GM21447 (cell line): ENCODE results near the gene SH3BP1.

Experiments
- ATAC-seq: cut with Tn5 transposase; IDR thresholded peaks from one replicate; pipeline ENCODE4 v1.9.1; 2021; ENCODE audit not compliant: unreplicated experiment

The SH3BP1 gene

DNA sequence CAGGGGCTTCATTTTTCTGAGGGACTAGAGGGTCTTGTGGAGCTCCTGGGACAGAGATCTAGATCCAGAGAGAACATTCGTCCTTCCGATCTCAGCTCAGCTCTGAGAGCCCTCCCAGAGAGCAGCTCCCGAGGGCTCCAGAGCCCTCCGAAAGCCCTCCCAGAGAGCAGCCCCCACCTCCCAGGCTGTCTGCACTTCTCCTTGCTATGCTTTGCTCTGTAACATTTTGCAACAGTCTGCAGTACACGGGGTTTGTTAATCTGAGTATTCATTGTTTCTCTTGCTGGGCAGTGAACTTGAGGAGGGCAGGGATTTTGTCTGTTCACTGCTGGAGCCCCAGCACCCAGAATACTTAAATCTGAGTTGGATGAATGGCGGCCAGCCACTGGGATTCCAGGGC is 28.3 kb upstream of the SH3BP1 start:
- ATAC-seq: no peak

DNA sequence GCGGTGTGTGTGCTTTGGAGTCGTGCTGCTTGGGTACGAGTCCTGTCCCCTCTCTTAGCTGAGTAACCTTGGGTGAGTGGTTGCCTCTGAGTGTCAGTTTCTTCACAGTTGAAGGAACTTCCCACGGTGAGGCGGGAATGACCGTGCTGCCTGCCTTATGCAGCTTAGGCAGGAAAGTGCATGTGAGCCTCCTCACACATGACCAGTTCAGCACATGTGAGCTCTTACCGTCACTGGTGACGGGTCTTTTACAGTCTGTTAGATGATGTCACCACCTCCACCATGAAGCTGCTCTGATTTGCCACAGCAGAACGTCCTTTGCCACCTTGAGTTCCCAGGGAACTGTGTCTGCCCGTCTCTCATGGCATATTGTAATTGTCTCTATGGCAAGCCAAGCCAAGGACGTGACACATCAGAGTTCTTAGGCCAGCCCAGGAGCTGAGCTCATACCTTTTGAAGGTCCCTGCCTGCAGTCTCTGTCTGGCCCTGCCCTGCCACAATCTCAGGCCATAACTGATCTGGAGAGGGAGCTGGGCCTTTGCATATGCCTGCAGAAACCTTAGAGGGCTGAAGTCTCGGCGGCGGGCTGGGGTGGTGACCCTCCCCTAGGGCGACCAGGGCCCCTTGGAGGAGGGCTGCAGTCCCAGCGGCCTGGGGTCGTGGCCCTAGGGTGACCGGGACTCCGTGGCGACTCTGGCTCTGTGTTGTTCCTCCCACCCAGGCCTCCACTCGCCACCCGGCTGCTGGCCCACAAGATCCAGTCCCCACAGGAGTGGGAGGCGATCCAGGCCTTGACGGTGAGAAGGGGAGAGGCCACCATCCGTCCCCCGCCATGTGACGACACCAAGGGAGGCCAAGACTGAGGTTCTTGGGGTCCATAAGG is 23.0 kb upstream of the SH3BP1 start:
- ATAC-seq: no peak

DNA sequence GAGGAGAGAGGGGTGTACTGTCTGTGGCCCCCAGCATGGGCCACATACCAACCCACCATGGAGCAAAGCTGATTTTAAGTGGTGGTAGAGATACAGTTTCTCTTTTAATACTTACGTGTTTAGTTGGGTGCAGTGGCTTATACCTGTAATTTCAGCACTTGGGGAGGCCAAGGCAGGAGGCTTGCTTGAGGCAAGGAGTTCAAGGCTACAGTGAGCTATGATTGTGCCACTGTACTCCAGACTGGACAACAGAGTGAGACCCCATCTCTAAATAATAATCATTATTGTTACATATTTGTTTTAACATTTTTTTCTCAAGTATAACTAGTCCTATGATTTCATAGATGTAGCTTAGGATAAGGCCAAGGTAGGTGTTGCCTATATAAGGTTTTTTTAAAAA is 22.0 kb upstream of the SH3BP1 start:
- ATAC-seq: no peak

DNA sequence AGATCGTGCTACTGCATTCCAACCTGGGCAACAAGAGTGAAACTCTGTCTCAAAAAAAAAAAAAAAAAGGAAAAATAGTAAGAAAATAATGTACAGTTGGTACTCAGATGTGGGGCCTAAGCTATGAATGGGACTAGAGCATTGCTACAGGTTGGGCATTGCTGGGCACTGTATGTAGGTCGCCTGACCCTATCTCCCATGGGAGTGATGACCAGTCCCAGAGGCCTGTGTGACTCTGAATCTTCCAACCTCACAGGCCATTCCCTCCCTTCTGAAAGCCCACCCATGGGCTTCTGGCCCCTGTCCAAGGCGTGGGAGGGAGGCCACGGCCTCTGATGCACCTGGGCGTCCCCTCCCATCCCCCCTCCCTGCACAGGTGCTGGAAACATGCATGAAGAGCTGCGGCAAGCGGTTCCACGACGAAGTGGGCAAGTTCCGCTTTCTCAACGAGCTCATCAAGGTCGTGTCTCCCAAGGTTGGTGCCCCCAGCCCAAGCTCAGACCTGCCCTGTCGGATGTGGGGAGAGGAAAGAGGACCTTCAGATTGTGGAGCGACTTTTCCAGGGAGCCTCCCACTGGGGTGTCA is 21.3 kb upstream of the SH3BP1 start:
- ATAC-seq: no peak

DNA sequence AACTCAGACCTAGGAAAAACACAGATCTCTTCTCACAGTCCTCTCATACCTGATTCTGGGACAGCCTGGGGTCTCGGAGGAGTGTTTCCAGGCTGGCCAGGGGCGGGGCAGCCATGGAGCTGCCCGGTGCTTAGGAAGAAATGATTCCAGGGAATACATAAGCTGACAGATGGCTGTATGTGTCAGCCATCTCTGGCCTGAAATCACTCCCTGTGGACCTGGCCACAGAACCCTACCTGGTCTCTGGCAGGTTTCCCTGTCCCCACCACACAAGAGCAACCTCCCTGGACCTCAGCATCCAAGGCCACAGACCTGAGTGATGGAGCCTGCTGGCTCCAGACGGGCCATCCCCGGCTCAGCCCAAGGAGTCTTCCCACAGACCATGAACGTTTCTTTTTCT is 20.8 kb upstream of the SH3BP1 start:
- no peak for ATAC-seq

DNA sequence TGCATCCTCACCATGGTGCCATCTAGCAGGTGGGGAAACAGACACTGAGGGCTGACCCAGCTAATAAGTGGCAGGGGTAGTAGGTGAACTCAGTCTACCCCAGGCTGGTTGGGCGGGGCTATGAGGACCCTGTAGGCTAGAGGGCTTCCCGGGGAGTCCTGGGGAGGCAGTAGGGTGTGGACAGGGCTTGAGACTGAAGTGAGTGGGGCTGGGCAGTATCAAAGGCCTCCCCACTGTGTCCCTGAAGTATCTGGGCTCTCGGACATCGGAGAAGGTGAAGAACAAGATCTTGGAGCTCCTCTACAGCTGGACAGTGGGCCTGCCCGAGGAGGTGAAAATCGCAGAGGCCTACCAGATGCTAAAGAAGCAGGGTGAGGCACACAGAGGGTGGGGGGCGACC is 19.5 kb upstream of the SH3BP1 start:
- ATAC-seq: no peak

DNA sequence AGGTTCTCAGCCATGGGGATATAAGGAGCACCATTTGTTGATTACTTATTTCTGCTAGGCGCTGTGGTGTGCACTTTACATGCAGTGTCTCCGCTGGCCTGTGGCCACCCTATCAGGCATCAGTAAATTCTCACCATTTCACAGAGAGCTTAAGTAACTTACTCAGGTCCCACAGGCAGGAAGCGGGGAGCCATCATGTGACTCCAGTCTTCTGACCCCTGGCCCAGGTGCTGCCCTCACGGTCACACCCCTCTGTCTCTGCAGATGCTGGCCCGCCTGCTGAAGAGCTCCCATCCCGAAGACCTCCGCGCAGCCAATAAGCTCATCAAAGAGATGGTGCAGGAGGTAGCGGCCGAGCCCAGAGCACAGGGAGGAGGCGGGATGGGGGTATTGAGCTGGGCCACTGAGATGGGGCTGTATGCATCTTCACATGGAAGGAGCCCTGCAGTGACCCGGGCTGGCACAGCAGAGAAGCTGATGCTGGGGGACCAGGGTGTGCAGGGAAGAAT is 18.1 kb upstream of the SH3BP1 start:
- no peak for ATAC-seq

DNA sequence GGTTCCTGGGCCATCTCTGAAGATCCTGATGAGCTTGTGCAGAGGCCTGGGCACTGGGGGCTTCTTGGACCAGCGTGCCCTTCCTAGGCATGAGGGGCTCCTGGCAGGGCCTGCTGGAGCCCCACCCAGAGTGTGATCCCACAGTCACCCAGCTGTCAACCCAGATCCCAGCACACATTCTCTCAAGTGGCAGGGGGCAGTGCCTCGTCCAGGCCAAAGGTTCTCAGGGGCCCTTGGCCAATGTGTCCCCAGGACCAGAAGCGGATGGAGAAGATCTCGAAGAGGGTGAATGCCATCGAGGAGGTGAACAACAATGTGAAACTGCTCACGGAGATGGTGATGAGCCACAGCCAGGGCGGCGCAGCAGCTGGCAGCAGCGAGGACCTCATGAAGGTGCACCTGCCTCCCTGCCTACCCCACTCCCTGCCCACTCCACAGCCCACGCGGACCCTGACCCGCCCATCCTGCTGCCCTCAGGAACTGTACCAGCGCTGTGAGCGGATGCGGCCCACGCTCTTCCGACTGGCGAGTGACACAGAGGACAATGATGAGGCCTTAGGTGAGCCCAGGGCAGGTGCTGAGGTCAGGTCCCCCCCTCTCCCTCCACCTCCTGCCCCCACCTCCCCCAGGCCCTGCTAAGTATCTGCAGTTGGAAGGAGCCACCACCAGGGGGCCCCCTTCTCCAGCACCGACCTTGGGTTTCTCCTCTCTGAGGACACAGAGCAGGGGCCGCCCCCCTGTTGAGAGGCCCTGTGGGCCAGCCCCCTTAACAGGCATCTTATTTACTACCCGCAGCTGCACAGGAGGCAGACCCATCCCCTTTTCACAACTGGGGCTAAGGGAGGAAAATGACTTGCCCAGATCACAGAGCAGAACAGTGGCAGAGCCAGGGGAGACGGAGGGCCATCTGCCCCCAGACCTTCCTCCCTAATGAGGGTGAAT is 16.1 kb upstream of the SH3BP1 start:
- no peak for ATAC-seq

DNA sequence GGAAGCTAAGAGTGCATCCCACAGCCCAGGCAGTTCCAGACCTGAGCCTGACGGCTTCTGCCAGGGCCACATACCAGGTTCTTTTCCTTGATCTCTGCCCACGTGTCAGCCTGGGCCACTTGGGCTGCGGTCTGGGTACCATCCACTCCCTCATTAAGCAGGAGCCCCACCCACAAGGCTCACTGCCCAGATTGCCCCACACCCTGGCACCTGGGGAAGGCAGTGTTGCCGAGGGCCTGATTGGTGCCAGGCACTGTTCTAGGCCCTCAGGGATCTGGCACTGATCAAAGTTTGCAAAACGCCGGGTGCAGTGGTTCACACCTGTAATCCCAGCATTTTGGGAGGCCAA is 15.5 kb upstream of the SH3BP1 start:
- ATAC-seq: no peak

DNA sequence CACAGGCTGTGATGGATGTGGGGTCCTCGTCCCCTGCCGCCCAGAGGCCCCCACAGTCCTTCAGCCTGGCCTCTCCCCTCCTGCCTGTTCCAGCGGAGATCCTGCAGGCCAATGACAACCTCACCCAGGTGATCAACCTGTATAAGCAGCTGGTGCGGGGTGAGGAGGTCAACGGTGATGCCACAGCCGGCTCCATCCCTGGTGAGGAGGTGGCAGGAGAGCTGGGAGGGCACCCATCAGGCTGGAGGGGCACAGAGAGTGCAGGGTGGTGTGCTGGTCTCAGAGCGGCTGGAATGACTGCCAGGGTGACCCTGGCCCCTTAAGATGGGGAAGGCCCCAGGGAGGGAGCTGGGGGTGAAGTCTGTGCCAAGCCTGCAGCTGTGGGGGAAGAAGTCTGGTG is 14.6 kb upstream of the SH3BP1 start:
- no peak for ATAC-seq

DNA sequence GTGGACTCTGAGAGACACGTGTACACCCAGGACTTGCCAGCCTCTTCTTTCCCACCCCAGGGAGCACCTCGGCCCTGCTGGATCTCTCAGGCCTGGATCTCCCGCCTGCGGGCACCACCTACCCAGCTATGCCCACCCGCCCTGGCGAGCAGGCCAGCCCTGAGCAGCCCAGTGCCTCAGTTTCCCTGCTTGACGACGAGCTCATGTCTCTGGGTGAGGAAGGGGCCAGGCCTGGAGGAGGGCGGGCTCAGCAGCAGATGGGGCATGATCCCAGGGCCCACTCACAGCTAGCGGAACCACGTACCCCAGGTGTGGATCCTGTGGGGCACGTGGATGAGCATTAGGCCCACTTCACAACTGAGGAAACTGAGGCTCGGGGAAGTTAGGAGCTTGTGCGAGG is 13.7 kb upstream of the SH3BP1 start:
- ATAC-seq: no peak

DNA sequence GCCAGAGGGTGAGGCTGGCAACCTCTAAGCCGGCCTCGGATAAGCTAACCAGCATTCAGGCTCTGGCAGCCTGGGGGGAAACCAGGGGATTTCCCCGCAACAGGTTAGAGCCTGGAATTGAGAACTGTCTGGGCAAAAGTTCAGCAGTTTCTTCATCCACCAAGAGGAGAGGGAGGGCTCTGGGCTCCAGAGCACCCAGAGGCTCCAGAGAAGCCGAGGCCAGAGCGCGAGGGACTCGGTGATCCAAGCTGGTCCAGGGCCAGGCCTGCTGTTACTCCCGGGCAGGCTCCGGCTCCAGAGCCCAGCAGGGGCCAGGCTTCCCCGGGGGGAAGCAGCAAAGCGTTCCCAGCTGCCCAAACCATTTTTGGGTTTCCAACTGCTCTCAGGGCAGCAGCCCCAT is 13.3 kb upstream of the SH3BP1 start:
- ATAC-seq: no peak

DNA sequence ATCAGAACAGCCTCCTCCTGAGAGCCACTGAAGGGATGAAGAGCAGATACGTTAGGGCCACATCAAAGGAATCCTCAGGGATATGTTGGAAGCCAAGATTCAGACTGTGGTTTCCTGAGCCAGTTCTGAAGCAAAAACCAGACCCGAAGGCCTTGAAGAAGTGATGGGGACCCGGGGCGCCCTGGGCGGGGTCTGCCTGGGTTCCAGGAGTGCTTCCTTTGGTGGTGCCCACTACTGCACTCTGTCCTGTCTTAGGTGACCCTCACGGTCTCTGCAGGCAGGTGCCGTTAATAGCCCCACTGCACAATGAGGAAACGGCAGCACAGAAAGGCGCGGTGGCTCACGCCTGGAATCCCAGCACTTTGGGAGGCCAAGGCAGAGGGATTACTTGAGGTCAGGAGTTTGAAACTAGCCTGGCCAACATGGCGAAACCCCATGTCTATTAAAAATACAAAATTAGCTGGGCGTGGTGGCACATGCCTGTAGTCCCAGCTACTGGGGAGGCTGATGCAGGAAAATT is 12.9 kb upstream of the SH3BP1 start:
- ATAC-seq: no peak

DNA sequence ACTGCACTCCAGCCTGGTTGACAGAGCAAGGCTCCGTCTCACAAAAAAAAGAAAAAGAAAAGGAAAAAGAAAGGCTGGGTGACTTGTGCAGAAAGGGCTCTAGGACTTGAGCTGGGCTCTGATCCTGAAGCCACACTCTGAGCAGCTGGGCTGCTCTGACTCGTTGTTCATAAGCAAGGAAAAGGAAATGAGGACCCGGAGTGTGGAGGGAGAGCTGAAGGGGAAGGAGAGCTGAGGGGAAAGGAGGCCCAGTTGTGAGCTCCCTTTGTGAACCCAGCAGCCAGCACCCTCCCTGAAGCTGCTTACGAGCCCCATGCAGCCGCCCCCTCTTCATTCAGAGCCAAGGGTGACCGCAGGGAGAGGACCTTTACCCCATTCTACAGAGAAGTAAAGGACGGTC is 12.3 kb upstream of the SH3BP1 start:
- no peak for ATAC-seq

DNA sequence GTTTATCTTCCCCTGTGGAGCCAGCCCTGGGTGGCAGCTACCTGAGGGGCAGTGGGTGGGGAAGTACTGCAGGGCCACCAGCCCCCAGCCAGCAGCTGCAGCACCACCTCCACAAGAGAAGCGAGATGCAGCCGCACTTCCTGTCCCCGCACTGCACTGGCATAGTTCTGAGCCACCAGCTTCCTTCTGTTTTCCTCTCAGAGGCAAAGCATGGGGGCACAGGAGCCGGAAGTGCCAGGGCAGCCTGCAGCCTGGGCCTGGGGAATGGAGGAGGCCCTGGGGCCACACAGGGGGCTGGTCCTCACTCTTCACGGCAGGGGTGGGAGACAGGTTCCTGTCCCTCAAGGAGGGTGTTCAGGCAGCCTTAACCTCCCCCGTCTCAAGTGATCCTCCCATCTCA is 11.9 kb upstream of the SH3BP1 start:
- no peak for ATAC-seq

DNA sequence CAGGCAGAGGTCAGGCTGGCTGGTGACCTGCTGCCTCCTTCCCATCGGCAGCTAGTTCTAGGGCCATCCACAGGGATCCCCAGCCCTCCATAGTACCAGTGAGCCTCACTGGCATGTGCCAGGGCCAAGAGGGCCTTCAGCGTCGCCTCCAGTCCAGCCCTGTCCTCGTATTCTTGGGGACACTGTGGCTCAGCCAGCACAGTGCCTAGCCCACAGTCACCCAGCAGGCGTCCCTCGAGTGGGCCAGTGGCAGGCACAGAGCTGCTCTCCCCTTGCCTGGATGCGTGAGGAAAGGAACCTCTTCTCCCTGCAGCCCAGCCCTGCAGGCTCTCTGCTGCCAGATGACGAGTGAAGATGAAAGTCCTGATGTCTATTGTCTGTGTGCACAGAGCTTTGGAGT is 10.6 kb upstream of the SH3BP1 start:
- no peak for ATAC-seq

DNA sequence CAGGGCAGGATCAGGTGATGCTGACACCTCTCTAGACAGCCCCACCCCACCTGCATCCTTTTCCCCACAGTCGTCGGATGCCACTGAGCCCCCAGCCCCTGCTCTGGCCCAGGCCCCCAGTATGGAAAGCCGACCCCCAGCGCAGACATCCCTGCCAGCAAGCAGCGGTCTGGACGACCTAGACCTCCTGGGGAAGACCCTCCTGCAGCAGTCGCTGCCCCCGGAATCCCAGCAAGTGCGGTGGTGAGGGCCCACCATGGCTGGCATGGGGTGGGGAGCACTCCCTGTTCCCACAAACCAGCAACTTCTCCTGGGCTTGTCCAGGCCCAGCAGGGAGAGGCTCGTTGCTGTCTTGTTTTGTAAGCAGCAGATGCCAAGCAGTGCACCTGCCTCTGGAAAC is 9.5 kb upstream of the SH3BP1 start:
- ATAC-seq: no peak

DNA sequence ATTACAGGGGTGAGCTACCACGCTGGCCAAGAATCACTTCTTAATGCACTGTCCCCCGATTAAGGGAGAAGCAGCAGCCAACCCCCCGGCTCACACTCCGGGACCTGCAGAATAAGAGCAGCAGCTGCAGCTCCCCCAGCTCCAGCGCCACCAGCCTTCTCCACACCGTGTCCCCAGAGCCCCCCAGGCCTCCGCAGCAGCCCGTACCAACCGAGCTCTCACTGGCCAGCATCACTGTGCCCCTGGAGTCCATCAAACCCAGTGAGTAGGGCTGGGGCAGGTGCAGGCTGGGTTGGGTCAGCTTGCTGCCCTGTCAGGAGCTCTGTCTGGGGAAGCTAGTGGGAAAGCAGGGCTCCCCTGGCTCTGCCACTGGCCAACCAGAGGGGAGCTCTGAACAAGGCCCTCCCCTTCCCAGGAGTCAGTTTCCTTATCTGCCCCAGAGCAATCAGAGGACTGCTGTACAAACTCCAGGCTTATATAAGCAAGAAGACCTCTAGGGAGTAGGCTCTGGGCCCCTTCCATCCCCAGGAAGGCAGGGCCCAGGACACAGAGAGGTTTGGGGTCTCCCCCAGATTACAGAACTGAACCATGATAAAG is 8.5 kb upstream of the SH3BP1 start:
- ATAC-seq: no peak

DNA sequence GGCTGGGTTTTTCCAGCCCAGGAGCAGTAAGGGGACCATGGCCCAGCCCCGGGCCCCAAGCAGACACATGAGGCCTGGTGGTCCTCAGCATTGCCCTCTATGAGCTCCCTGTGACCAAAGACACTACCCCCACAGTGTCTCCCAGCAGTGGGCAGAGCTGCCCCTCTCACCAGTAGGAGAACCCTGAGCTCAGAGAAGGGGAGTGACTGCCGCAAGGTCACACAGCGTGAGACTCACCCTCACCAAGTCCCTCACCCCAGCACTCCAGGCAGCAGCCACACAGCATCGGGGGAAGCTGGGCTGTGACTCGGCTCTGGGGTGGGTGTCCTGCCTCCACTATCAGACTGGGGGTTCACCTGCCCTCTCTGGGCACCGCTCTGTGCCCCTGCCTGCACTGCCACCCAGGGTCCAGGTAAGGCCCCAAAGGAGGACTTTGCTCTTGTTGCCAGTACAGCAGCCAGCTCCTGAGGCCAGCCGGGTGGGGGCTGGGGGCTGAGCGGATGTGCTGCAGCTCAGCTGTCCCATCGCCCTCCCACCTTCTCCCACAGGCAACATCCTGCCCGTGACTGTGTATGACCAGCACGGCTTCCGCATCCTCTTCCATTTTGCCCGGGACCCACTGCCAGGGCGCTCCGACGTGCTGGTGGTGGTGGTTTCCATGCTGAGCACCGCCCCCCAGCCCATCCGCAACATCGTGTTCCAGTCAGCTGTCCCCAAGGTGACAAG is 7.9 kb upstream of the SH3BP1 start:
- ATAC-seq: no peak
